Omental fat pad (tissue), 4 donors: ENCODE data around the gene SV2B. TPM values are rescaled to one million over a fixed set of nuclear protein-coding genes. Genes with fewer than 3 reads are reported as not detected.

Experiments
- ATAC-seq: fragments of 150-250 bp; one replicate; pipeline ENCODE4 v1.9.1; 2016; ENCODE audit warnings: mild to moderate bottlenecking, moderate library complexity; ENCODE audit not compliant: low FRiP score
- DNase-seq: peaks from one replicate; pipeline ENCODE4 v3.0.0-alpha.2; 2019; ENCODE audit warnings: low spot score
- CTCF ChIP-seq, 3 donors: fragments of 450-650 bp; IDR thresholded peaks; one replicate each; pipeline ENCODE4 v1.5.1; 2016 to 2017; ENCODE audit warnings: antibody characterized with exemption in 3 of 3, mild to moderate bottlenecking in 3 of 3, moderate library complexity in 2 of 3
- total RNA-seq, 4 donors: library from RNA; depleted of rRNA; stranded (reverse); fragments of >200 nt; gene quantifications; one replicate each; pipeline ENCODE4 v1.1.0, GENCODE V29; 2016

The SV2B gene
- total RNA-seq, 4 donors from 2014 or later = 1.3 to 9.6 (median 4.2) TPM

GRCh38 chr15:91319371-91320059, 219.5 kb downstream of the SV2B start:
- ATAC-seq = no peak
- DNase-seq = no peak
- no peak for TF ChIP-seq CTCF (IDR thresholded peaks at IDR 0.05)

DNA sequence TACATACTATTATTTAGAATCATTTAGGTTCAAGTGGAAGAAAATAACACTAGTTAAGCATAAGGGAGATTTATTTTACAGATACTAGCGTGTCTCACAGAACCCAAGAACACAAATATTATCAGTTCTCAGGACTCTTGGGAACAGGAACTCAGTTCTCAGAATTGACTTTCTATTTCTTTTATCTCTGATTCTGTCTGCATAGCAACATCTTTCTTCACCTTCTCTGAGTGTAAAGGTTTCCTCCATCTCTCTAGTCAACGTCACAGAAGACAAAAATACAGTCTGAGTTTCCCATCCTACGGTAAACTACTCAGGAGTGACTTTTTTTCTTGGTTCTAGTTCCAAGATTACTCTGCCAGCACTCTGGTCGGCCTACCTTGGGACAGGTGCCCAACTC, 220.0 kb downstream of the SV2B start:
- no peak for TF ChIP-seq CTCF (IDR thresholded peaks at IDR 0.05)
- DNase-seq (no peak), ATAC-seq (no peak)

- DNase-seq (no peak), ATAC-seq (no peak)
- TF ChIP-seq CTCF (IDR thresholded peaks at IDR 0.05) = no peak
Measured at GRCh38 chr15:91329914-91330313, 229.9 kb downstream of the SV2B start.

DNA sequence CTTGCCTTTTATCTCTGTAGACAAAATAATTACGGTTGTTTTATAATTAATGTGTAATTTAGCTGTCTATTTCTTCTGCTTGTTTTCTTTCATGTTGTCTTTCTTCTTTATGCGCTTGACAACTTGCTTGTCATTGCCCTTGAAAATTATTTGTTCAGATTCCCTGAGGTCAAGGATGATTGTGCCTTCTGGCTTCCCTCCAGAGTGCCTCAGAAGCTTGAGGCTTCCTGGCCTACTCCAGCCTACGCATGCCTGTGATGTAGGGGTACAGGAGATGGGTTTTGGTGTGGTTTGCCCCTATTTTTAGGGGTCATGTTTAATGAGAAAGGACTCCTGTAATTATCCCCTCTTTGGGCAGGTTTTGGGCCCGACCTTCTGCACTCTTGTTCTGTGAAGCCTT, 231.5 kb downstream of the SV2B start:
- no peak for ATAC-seq
- no peak for TF ChIP-seq CTCF (IDR thresholded peaks at IDR 0.05)
- DNase-seq = no peak

GRCh38 chr15:91335702-91336101, 235.6 kb downstream of the SV2B start:
- ATAC-seq (no peak), DNase-seq (no peak)
- TF ChIP-seq CTCF (IDR thresholded peaks at IDR 0.05) = no peak

DNA sequence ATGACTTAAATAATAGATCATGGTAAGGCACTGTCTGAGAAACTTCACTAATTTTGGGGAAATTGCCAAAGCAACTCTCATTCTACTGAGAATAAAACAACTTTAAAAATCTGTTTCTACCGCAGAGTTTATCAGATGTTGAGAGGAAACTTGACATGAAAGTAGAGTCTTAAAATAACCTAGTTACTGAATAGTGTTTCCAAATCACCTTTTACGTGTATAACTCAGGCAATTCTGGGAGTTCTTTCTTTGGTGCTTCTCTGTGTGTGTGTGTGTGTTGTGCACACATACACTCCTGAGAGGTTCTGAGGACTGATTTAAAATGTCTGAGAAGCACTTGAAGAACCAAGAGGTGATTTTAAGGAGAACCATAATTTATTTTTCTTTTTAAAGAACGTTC, 236.6 kb downstream of the SV2B start:
- ATAC-seq = no peak
- no peak for DNase-seq
- TF ChIP-seq CTCF (IDR thresholded peaks at IDR 0.05) = no peak

DNA sequence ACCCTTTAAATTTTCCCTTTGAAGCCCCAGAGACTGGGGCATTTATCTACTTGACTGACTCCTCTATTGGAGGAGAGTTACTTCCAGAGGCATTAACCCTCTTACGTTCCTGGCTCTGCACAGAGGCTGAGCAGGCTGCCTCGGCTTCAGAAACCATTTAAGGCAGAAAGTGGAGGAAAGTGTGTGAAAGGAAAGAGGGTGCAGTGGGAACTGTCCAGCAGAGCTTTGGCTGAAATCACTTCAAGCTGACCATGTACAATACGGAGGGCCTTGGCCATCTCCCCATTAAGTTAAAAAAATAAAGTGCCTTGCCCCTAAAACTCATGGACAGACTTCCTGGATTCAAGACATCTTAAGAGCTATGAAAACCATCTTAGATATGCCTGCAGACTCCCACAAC, 238.7 kb downstream of the SV2B start:
- no peak for DNase-seq
- no peak for ATAC-seq
- no peak for TF ChIP-seq CTCF (IDR thresholded peaks at IDR 0.05)
